ENCODE results near the gene CCDC9.

- TF ChIP-seq POLR2A (IDR thresholded peaks at IDR 0.05; ENCODE audit: low read length) (no peak), GATA1 (IDR thresholded peaks at IDR 0.05; ENCODE audit: low read depth, low read length) (no peak)
These were observed 4.2 kb downstream of the CCDC9 start for GRCh38 chr19:47260476-47260875.

All from erythroblast (primary cell).